GM21390 (cell line): Measurements from ENCODE around the gene TSPAN32.

Source experiments
- ATAC-seq: cut with Tn5 transposase; IDR thresholded peaks from one replicate; pipeline ENCODE4 v1.9.1; 2021; ENCODE audit not compliant: unreplicated experiment

Gene TSPAN32

DNA sequence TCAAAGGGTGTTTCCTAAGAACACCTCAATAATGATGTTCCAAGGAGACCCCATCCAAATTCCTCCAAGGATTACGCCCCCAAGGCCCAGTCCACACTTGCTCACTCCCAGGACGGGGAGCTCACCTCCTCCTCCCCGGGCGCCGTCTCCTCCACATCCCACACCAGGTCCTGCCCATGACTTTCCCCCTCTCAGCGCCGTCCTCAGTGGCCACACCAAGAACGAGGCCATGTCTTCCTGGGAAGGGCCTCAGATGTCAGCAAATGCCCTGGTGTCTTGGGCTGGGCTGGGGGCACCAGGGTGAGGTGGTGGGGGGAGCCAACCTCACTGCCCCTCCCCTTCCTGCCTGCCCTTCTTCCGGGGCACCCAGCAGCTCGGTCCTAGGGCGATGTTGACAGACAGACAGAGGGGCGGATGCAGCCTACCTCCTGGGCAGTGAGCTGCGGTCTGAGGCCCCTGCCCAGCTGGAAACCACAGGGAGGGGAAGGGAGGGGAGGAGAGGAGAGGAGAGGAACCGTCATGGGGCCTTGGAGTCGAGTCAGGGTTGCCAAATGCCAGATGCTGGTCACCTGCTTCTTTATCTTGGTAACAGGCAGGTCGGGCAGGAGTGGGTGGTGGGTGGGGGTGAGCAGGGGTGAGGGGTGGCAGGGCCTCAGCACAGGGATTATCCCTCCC, at the start of gene TSPAN32, which contains the start of gene C11orf21:
TSS of gene TSPAN32 (plus strand) at position 383 of the 675 bp plus-strand sequence. CDS start at position 520, 137 bp downstream.
TSS of gene C11orf21 (minus strand) at position 288 of the 675 bp plus-strand sequence. CDS start at position 178, 110 bp downstream.
- ATAC-seq, result no peak

GRCh38 chr11:2252018-2252417, 49.8 kb upstream of the TSPAN32 start:
- ATAC-seq, result no peak

DNA sequence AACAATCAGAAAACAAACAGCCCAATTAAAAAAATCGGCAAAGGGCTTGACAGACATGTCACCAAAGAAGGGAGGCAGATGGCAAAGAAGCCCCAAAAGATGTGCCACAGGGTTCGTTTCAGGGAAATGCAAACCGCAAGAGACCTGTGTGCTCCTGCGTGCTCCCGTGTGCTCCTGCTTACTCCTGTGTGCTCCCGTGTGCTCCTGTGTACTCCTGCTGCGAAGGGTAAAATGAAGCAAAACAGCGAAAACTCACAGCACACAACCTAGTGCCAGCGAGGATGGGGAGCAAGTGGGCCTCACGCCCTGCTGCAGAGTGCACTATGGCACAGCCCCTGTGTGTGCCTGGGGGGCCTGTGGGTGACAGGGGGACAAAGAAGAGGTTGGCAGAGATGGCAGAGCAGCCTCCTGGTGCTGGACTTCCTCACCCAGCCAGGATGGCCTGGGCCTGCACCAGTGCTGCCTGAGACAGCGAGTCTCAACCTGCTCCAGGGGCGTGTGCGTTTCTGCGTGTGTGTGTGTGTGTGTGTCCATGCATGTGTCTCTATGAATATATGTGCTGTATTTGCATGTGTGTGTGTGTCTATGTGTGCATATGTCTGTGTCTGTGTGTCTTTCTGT, 45.4 kb upstream of the TSPAN32 start:
- no peak for ATAC-seq

DNA sequence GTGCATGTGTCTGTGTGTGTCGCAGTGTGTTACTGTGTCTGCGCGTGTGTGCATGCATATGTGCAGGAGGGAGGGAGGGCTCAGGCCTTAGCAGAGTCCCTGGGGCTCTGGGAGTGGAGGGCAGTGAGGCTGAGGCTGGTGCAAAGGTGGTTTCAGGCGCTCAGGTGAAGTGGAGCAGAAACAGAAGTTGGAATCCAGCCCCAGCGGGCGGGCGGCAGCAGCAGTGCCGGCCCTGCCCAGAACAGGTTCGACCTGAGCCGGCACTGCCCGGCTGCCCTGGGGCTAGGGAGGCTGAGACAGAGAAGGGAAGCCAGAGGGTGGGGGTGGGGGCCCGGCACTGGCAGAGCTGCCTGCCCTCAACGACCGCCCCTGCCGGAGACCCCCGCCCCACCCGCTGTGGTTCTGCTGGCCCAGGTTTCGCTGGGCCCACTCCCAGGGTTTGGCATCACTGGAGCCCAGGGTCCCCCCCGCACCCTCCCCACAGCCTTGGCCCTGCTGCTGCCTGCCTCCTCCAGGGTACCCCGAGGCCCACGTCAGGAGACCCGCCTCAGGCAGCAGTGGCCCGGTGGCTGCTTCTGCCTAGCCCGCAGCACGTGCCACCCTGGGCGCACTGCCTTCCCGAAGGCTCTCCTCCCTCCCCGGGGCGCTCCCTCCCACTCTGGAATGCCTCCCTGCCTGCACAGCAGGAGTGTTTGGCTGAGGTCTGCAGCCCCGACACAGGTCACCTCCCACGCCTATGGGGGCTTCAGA, 44.7 kb upstream of the TSPAN32 start:
- no peak for ATAC-seq

DNA sequence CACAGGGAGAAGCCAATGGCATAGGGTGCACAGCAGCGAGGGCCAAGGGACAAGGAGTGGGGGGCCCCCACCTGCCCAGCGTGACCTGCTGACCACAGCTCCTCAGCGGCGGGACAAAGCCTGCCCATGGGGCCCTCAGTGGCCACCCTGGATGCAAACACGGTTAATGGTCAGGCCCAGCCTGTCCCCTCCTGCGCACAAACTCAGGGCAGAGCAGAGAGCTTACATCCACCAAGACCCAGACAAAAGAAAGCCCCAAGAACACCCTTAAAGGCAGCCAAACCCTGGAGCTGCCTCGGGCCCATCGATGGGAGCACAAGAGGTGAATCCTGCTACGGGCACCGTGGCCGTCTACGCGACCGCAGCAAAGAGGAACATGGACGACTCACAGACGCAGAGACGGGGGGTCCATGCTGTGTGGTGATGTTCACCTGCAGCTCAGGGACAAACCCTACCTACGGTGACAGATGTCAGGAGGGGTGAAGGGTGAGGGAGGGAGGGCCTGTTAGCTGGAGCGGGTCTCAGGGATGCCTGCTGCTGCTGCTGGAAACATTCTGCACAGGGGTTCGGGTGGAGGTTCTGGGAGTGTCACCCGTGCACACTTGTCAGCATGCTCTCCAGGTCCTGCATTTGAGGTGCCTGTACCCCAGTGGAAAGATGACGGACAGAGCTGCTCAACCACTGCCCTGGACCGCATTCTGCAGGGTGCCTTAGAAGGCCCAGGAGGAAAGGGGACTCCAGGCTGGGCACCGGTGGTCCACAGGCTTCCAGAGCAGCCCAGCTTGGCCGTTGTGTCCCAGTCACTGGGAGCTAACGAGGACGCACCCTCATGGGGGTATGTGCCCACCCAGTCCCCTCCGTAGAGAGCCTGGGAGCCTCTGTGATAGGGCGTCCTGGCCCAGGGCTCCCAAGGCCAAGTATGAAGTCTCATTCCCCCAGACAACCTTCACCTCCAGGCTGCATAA, 43.0 kb upstream of the TSPAN32 start:
- no peak for ATAC-seq

DNA sequence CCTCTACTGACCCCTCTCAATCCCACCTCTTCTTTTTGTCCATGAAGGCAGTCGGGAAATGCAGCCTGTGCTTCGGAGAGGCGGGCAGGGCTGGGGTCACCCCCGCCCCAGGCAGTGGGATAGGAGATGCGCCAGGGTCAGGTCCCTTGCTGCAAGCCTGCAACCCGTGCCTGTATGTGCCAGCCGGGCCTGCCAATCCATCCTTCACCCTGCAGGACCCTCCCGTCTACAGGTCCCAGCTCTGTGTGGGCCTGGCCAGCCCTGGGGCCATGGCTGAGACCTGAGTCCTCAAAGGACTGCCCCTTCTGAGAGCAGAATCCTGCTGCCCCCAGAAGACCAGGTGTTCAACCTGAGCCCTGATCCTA, 42.4 kb upstream of the TSPAN32 start:
- no peak for ATAC-seq

DNA sequence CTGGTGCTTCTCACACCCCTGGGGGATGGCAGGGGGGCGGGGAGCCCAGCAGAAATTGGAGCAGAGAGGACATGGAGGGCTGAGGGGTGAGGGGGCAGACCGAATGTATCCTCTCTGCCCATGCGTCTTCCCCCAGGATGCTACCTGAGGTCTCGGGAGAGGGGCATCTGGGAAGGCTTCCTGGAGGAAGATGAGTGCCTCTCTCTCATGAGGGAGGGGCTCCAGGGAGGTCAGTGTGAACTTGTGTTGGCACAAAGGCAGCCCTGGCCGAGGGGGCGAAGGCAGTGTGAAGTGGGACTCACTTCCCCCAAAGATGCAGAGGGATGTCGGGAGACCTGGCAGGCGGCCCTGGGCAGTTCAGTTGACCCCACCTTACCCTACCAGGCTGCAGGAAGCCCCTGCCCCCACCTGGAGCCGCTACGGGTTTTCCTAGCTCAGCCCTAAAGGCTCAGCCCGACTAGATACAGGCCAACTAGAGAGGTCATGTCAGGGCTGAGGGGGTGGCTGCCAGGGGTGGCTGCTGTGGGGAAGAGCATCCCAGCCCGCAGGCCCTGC, 41.8 kb upstream of the TSPAN32 start:
- ATAC-seq, result no peak

GRCh38 chr11:2260491-2261364, 41.1 kb upstream of the TSPAN32 start:
- ATAC-seq, result no peak

DNA sequence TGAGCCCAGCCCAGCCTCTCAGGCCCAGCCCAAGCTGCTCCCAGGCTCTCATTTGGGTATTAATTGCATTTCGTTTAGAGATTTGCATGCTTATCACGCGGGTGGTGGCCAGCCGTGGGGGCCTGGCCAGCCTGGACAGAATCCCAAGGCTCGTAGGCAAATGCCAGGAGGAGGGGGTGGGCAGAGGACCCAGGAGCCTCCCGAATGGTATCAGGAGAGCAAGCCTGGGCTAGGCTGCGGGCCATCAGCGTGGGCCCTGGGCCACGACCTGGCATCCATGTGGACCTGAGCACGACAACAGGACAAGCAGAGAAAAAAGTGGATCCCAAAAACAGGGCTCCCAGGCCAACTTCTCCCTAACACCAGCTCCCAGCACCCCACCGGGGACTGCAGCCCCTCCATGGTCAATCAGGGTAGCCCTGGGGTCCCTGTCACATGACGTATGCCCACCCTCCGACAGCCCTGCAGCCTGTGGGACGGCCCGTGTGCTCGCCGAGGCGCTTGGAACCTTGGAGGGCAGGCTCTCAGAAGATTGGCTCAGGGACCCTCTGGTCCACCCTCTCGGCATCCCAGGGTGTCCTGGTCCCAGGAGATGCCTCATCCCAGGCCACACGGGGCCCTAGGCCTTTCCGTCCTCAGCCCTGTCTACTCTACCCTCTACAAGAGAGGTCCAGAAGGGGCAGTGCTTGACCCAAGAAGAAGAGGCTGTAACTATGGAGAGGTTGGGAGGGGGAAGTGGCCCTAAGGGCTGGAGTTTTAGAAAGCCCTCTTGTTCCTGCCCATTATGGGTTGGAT, 40.2 kb upstream of the TSPAN32 start:
- ATAC-seq, result no peak

- ATAC-seq, result no peak
These were observed 39.3 kb upstream of the TSPAN32 start for GRCh38 chr11:2262301-2263070.

GRCh38 chr11:2263071-2263565, 38.7 kb upstream of the TSPAN32 start:
- ATAC-seq, result no peak

GRCh38 chr11:2263724-2264360, 38.0 kb upstream of the TSPAN32 start:
- ATAC-seq, result no peak

DNA sequence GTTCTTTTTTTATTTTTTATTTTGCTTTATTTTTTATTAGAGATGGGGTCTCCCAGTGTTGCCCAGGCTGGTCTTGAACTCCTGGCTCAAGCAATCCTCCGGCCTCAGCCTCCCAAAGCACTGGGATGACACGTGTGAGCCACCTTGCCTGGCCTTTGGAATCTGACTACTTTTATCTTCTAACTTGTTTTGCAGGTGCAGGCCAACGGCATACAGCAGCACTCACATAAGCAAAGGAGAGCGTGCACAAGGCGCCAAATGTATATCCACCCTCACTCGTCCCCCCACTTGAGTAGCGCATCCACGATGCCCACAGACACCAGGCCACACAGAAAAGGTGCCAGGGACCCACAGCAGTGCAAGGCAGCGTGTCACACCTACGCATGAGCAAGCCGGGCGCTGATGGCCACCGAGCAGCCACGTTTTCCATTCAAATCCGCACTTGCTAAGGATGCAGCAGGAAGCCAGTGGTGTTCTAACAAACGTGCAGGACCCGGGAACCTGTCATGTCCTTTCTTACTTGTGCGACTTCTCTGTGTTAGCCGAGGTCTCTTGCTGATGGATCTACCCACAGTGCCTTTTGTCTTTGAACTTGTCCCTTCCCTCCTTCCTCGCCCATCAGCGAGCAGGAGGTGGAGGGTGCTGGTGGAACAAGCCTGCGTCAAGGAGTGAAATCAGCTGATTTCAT, 37.3 kb upstream of the TSPAN32 start:
- ATAC-seq, result no peak

DNA sequence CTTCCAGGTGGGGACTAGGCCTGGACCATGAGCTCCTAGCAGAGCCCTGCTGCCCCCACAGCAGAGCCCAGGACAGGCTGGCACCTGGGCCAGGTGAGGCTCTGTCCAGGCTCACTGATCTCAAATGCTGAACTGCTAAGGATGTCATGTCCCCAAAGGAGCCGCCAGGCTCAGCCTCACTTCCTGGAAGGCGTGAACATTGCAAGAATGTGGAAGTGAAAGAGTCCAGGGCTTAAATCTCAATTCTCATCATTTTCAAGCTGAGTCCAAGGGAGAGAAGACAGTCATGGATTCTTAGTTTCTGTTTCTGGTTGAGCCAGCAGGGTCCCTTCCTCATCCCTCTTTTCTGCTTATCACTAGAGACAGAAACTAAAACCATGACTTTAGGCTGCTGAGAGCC, 36.4 kb upstream of the TSPAN32 start:
- ATAC-seq, result peak; percentile 56

- ATAC-seq, result no peak
These were observed 35.8 kb upstream of the TSPAN32 start for GRCh38 chr11:2265854-2266585.
